AG08396 (cell line): ENCODE data around the gene GLIS2.

Experiments used
- DNase-seq: peaks from one replicate; pipeline ENCODE4 v3.0.0; 2012; ENCODE audit warnings: low spot score, mixed read lengths

The GLIS2 gene

DNA sequence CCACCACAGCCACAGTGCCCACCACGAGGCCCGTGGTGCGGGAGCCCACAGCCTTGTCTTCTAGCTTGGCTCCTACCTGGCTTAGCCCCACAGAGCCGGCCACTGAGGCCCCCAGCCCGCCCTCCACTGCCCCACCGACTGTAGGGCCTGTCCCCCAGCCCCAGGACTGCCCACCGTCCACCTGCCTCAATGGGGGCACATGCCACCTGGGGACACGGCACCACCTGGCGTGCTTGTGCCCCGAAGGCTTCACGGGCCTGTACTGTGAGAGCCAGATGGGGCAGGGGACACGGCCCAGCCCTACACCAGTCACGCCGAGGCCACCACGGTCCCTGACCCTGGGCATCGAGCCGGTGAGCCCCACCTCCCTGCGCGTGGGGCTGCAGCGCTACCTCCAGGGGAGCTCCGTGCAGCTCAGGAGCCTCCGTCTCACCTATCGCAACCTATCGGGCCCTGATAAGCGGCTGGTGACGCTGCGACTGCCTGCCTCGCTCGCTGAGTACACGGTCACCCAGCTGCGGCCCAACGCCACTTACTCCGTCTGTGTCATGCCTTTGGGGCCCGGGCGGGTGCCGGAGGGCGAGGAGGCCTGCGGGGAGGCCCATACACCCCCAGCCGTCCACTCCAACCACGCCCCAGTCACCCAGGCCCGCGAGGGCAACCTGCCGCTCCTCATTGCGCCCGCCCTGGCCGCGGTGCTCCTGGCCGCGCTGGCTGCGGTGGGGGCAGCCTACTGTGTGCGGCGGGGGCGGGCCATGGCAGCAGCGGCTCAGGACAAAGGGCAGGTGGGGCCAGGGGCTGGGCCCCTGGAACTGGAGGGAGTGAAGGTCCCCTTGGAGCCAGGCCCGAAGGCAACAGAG is 66.3 kb downstream of the GLIS2 start:
- DNase-seq: no peak

DNA sequence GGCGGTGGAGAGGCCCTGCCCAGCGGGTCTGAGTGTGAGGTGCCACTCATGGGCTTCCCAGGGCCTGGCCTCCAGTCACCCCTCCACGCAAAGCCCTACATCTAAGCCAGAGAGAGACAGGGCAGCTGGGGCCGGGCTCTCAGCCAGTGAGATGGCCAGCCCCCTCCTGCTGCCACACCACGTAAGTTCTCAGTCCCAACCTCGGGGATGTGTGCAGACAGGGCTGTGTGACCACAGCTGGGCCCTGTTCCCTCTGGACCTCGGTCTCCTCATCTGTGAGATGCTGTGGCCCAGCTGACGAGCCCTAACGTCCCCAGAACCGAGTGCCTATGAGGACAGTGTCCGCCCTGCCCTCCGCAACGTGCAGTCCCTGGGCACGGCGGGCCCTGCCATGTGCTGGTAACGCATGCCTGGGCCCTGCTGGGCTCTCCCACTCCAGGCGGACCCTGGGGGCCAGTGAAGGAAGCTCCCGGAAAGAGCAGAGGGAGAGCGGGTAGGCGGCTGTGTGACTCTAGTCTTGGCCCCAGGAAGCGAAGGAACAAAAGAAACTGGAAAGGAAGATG is 67.0 kb downstream of the GLIS2 start:
- no peak for DNase-seq

- DNase-seq: no peak
Observed at GRCh38 chr16:4383591-4384444, 68.0 kb downstream of the GLIS2 start.

- DNase-seq: peak; percentile 65
Observed at GRCh38 chr16:4384509-4384942, 68.7 kb downstream of the GLIS2 start.

- DNase-seq: peak; percentile 29
Observed at GRCh38 chr16:4385066-4385788, 69.4 kb downstream of the GLIS2 start.

DNA sequence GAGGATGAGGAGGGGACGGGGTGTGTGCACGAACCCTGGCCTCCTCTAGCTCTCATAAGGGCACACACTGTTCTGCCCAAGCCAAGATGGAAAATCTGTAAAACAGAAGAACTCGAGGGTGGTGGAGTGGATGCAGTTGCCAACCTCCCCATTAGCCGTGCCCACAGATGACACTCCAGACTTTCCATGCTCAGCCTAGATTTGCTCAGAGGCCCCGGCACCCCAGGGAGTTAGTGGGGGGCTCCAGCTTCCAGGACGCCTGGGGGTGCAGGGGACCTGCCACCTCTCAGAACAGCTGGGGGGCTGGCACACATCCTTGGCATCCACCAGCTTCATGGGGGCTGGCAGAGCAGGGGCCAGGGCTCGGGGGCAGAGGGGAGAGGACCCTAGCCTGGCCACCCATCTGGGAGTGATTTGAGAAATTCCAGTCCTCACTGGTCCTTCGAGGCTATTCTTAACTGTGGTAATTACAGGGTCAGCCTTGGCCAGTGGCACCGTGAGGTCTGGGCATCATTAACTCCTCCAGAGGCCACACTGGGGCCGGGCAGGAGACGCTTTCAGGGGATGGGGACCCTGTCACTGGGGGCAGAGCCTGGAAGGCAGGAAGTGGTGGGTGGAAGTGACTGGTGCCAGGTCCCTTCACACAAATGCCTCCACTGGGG is 70.1 kb downstream of the GLIS2 start:
- peak; percentile 35 for DNase-seq

- DNase-seq: peak; percentile 60
Observed at GRCh38 chr16:4386451-4386805, 70.6 kb downstream of the GLIS2 start.

- peak; percentile 39 for DNase-seq
Observed at GRCh38 chr16:4386951-4387565, 71.2 kb downstream of the GLIS2 start.

DNA sequence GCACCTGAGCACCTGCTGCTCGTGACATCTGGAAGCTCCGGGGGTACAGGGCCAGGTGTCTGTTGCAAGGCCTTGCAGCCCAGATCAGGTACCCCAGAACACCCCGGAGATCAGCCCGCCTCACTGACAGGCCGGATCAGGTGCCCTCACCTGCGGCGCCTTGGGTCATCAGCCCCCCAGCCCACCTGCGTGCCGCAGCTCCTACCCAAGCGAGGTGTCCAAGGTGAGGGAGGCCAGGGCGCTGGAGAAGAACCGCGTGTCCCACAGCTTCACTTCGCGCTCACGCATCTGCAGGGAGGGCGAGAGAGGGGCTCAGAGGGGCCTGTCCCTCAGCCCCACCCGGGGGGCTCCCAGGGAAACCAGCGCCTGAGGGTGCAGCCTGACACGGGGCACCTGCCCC is 71.9 kb downstream of the GLIS2 start:
- DNase-seq: no peak

GRCh38 chr16:4388271-4389021 is 72.6 kb downstream of the GLIS2 start:
- DNase-seq: peak; percentile 48
